KMS-11 (cell line): ENCODE measurements around the gene RMDN2.
"Not testable (repeated sequence)": the region's sequence is repeated elsewhere in the genome, so short reads cannot be mapped to it uniquely, and the experiment has no call there.

Experiments
- H2AFZ ChIP-seq: fragments of 200-600 bp; sonication (generic); 2 replicates; pipeline ENCODE4 v1.6.1; 2016; ENCODE audit warnings: antibody characterized with exemption, mixed run types, low read depth
- H3K27ac ChIP-seq: fragments of 200-600 bp; sonication (generic); 2 replicates; pipeline ENCODE4 v1.6.1; 2016; ENCODE audit warnings: mild to moderate bottlenecking, mixed run types
- H3K27me3 ChIP-seq: fragments of 200-600 bp; sonication (generic); 2 replicates; pipeline ENCODE4 v1.6.1; 2017; ENCODE audit warnings: mild to moderate bottlenecking, low read depth, mixed run types, moderate library complexity; ENCODE audit not compliant: insufficient read depth
- H3K36me3 ChIP-seq: fragments of 200-600 bp; sonication (generic); 2 replicates; pipeline ENCODE4 v1.6.1; 2017; ENCODE audit warnings: mild to moderate bottlenecking, mixed run types; ENCODE audit not compliant: insufficient read depth
- H3K4me1 ChIP-seq: fragments of 200-600 bp; sonication (generic); 2 replicates; pipeline ENCODE4 v1.6.1; 2016; ENCODE audit warnings: mild to moderate bottlenecking, low read depth, mixed run types; ENCODE audit not compliant: poor library complexity, severe bottlenecking
- H3K4me2 ChIP-seq: fragments of 200-600 bp; sonication (generic); 2 replicates; pipeline ENCODE4 v1.7.0; 2016; ENCODE audit warnings: mild to moderate bottlenecking, mixed run types
- H3K4me3 ChIP-seq: fragments of 200-600 bp; sonication (generic); IDR thresholded peaks from 2 replicates; pipeline ENCODE4 v1.6.1; 2017; ENCODE audit warnings: low read depth, low read length, mixed read lengths; ENCODE audit not compliant: insufficient read depth
- H3K79me2 ChIP-seq: fragments of 200-600 bp; sonication (generic); 2 replicates; pipeline ENCODE4 v1.6.1; 2016; ENCODE audit warnings: low read depth, mixed run types; ENCODE audit not compliant: insufficient read depth
- H3K9ac ChIP-seq: fragments of 200-600 bp; sonication (generic); 2 replicates; pipeline ENCODE4 v1.6.1; 2016; ENCODE audit warnings: mild to moderate bottlenecking, mixed run types
- H4K20me1 ChIP-seq: fragments of 200-600 bp; sonication (generic); 2 replicates; pipeline ENCODE4 v1.6.1; 2016; ENCODE audit warnings: mild to moderate bottlenecking, mixed run types; ENCODE audit not compliant: insufficient read depth
- TF ChIP-seq, protein P1 (sequence below): fragments of 200-600 bp; sonication (generic); conservative IDR thresholded peaks from 2 replicates; pipeline ENCODE4 v1.6.1; 2017; ENCODE audit warnings: low read depth, mild to moderate bottlenecking, antibody characterized with exemption, low read length, moderate library complexity, mixed read lengths

RMDN2 gene

GRCh38 chr2:37934591-37935513, 9.8 kb downstream of the RMDN2 start:
- H3K9ac ChIP-seq, result no peak overlapping the region
- TF ChIP-seq, protein P1, sequence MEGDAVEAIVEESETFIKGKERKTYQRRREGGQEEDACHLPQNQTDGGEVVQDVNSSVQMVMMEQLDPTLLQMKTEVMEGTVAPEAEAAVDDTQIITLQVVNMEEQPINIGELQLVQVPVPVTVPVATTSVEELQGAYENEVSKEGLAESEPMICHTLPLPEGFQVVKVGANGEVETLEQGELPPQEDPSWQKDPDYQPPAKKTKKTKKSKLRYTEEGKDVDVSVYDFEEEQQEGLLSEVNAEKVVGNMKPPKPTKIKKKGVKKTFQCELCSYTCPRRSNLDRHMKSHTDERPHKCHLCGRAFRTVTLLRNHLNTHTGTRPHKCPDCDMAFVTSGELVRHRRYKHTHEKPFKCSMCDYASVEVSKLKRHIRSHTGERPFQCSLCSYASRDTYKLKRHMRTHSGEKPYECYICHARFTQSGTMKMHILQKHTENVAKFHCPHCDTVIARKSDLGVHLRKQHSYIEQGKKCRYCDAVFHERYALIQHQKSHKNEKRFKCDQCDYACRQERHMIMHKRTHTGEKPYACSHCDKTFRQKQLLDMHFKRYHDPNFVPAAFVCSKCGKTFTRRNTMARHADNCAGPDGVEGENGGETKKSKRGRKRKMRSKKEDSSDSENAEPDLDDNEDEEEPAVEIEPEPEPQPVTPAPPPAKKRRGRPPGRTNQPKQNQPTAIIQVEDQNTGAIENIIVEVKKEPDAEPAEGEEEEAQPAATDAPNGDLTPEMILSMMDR, result no peak
- H3K27me3 ChIP-seq, result no peaks in the 10 kb centered on the region
- H3K27ac ChIP-seq, result no peak overlapping the region
- peak overlapping the region; percentile 61 for H3K4me2 ChIP-seq
- H3K36me3 ChIP-seq, result no peaks in the 10 kb centered on the region
- no peaks in the 10 kb centered on the region for H3K79me2 ChIP-seq
- H4K20me1 ChIP-seq, result no peaks in the 10 kb centered on the region
- peaks cover 25% of the 10 kb centered on the region for H3K4me1 ChIP-seq
- peak overlapping the region; percentile 67 for H3K4me3 ChIP-seq
- no peak overlapping the region for H2AFZ ChIP-seq

DNA sequence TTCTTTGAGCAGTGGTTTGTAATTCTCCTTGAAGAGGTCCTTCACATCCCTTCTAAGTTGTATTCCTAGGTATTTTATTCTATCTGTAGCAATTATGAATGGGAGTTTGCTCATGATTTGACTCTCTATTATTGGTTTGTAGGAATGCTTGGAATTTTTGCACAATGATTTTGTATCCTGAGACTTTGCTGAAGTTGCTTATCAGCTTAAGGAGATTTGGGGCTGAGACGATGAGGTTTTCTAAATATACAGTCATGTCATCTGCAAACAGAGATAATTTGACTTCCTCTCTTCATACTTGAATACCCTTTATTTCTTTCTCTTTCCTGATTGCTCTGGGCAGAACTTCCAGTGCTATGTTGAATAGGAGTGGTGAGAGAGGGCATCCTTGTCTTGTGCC, 12.5 kb downstream of the RMDN2 start:
- not testable (repeated sequence) for H3K27ac ChIP-seq, H3K36me3 ChIP-seq, H3K4me2 ChIP-seq, H3K27me3 ChIP-seq, H4K20me1 ChIP-seq, H2AFZ ChIP-seq, H3K4me3 ChIP-seq, H3K79me2 ChIP-seq, H3K9ac ChIP-seq
- H3K4me1 ChIP-seq, result peaks cover 25% of the 10 kb centered on the region

- H3K4me3 ChIP-seq, result not testable (repeated sequence)
Observed at GRCh38 chr2:37941267-37941666, 16.2 kb downstream of the RMDN2 start.

DNA sequence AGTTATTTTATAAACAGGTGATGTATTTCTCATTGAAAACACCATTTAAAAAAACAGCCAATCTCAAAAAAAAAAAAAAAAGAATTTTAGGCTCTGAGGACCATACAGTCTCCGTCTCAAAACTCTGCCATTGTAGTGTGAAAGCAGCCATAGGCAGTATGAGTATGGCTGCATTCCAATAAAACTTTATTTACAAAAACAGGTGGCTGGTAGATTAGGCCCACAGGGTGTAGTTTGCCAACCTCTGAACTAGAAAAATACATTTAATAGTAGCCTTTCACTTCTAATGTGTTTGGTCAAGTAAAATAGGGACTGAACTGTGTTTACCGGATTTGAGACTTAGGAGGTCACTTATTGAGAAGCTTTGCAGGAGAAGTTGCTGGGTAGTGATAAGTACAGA, 19.2 kb downstream of the RMDN2 start:
- Histone ChIP-seq H3K9ac (no peak overlapping the region), H3K4me1 (no peaks in the 10 kb centered on the region), H3K4me2 (no peak overlapping the region), H4K20me1 (no peaks in the 10 kb centered on the region), H3K4me3 (no peak overlapping the region), H3K27me3 (no peaks in the 10 kb centered on the region), H3K36me3 (no peaks in the 10 kb centered on the region), H3K27ac (no peak overlapping the region), H2AFZ (no peak overlapping the region), H3K79me2 (no peaks in the 10 kb centered on the region)
- TF ChIP-seq, protein P1, result no peak

More at GRCh38 chr2:37941267-37941666, 16.2 kb downstream of the RMDN2 start:
- H4K20me1 ChIP-seq, H3K79me2 ChIP-seq, H3K27ac ChIP-seq, H2AFZ ChIP-seq, H3K9ac ChIP-seq, H3K4me2 ChIP-seq, H3K36me3 ChIP-seq, H3K4me1 ChIP-seq, H3K27me3 ChIP-seq: not testable (repeated sequence)

- H3K4me2 ChIP-seq, result no peak overlapping the region
- no peak overlapping the region for H3K4me3 ChIP-seq
- H3K9ac ChIP-seq, result no peak overlapping the region
- H3K27ac ChIP-seq, result no peak overlapping the region
- no peaks in the 10 kb centered on the region for H3K36me3 ChIP-seq
- no peaks in the 10 kb centered on the region for H3K79me2 ChIP-seq
- no peaks in the 10 kb centered on the region for H3K4me1 ChIP-seq
- no peaks in the 10 kb centered on the region for H3K27me3 ChIP-seq
- no peak overlapping the region for H2AFZ ChIP-seq
- H4K20me1 ChIP-seq, result no peaks in the 10 kb centered on the region
- TF ChIP-seq, protein P1, result no peak
Observed at GRCh38 chr2:37947306-37947705, 22.2 kb downstream of the RMDN2 start.

DNA sequence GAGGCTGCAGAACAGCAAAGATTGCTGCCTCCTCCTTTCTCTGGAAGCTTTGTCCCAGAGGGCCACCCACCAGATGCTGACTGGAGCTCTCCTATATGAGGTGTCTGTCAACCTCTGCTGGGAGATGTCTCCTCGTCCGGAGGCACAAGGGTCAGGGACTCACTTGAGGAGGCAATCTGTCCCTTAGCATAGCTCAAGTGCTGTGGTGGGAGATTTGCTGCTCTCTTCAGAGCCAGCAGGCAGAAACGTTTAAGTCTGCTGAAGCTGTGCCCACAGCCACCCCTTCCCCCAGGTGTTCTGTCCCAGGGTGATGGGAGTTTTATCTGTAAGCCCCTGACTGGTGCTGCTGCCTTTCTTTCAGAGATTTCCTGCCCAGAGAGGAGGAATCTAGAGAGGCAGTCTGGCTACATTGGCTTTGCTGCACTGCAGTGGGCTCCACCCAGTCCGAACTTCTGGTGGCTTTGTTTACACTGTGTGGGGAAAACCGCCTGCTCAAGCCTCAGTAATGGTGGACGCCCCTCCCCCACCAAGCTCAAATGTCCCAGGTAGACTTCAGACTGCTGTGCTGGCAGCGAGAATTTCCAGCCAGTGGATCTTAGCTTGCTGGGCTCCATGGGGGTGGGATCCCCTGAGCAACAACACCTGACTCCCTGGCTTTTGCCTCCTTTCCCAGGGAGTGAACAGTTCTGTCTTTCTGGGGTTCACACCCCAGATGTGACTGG, 37.1 kb downstream of the RMDN2 start:
- H3K36me3 ChIP-seq, H3K9ac ChIP-seq, H3K4me2 ChIP-seq, H3K27ac ChIP-seq, H3K27me3 ChIP-seq, H4K20me1 ChIP-seq, H3K4me3 ChIP-seq, H3K79me2 ChIP-seq, H2AFZ ChIP-seq, H3K4me1 ChIP-seq: not testable (repeated sequence)

DNA sequence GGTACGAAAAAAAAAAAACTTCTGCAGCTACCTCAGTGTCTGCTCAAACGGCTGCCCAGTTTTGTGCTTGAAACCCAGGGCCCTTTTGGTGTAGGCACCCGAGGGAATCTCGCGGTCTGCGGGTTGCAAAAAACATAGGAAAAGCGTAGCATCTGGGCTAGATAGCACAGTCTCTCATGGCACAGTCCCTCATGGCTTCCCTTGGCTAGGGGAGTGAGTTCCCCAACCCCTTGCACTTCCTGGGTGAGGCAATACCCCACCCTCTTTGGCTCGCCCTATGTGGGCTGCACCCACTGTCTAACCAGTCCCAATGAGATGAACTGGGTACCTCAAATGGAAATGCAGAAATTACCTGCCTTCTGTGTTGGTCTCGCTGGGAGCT, 37.6 kb downstream of the RMDN2 start:
- H3K4me1 ChIP-seq, H3K36me3 ChIP-seq, H3K9ac ChIP-seq, H3K27me3 ChIP-seq, H3K27ac ChIP-seq, H3K4me3 ChIP-seq, H3K4me2 ChIP-seq, H3K79me2 ChIP-seq, H4K20me1 ChIP-seq, H2AFZ ChIP-seq: not testable (repeated sequence)
